NCI-H1092 treated with DMSO at 0.1 percent for 48 hours (cell line): Measurements from ENCODE around the gene PRKG1.
"Not testable (repeated sequence)": the region's sequence is repeated elsewhere in the genome, so short reads cannot be mapped to it uniquely, and the experiment has no call there.

ENCODE experiments used
- DNase-seq: peaks from one replicate; lab custom pipeline; 2025; lab: John Stamatoyannopoulos, UW

PRKG1 gene

GRCh38 chr10:51321980-51322379, 247.7 kb downstream of the PRKG1 start:
- no peak for DNase-seq

DNA sequence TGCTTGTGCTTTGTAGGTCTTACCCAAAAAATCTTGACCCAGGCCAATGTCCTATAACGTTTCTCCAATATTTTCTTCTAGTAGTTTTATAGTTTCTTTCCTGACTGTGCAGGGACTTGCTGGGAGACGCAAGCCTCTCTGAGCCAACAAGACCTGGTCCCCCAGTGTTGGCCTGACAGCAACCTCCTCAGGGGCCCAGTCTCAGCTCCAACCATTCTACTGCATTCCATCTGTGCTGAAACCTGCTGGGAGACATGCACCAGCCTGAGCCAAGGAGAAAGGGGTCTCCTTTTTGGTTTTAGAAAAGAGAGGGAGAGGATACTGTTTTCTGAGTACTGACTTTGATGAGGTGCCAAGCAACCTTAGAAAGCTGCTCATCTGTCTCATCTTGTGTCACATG, 251.4 kb downstream of the PRKG1 start:
- DNase-seq: no peak

DNA sequence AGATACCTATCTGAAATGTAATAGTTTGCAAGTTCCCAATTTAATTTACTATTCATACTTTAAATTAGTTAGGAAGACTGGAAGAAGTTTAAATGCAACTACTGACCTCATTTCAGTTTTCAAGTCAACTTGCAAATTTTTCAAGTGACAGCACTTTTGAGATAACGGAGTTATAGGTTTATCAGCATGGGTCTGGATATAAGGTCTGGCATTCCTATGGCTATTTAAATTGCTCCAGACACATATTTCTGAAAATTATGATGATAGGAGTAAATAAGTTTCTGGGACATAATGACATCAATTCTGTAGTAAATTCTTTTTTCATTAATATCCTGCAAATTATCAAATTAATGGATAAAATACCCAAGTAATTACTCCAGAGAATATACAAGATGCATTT, 251.9 kb downstream of the PRKG1 start:
- no peak for DNase-seq

- no peak for DNase-seq
These were observed 253.1 kb downstream of the PRKG1 start for GRCh38 chr10:51327432-51327831.

DNA sequence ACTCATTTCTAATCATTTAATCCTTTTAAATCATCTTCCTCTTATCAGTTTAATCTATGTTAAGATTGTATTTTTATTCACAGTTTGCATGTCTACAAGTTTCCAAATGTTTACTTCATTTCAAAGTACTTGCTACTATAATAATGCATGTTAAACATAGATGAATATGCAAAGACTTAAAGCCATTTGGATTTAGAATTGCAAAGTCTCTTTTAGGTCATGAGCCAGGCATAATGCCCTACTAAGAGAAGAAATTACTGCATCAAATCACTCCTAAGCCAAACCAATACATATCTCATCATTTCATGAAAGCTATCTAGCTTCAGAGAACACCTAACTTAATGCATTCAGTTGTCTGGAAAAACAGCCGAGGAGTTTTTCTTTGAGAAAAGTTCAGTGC, 266.1 kb downstream of the PRKG1 start:
- no peak for DNase-seq

DNA sequence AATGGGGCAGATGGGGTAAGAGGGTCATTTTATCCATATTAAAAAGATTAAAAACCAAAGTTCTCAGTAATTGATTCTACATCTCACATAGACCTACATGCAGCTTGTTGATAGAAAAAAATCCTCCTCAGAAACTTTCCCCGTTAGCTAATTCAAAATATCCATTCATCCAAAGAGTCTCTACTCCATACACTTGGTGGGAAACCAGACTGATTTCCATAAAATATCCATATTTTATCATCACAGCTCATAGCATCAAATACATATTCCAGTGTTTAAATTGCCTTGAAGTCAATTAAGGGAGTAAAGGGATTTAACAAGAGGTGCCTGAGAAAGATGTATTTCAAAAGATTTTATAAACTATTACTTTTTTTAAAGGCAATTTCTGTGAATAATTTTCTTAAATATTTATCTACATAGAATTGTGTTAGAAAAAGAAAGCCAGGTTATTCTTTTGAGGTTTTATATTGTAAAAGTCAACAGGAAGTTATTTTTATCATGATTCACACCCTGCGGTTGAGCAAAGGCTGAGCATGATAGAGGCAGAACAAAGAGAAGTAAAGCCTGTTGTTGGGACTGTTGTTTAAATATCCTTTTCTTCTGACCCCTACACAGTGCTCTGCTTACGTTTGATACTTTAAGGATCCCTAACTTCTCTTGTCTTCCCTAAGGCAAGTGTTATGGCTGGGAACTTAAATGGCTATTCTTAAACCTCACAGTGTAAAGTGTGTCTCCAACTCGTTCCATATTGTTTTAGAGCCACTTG, 266.7 kb downstream of the PRKG1 start:
- no peak for DNase-seq

GRCh38 chr10:51341745-51342144, 267.5 kb downstream of the PRKG1 start:
- DNase-seq: not testable (repeated sequence)

- no peak for DNase-seq
These were observed 268.1 kb downstream of the PRKG1 start for GRCh38 chr10:51342381-51342780.

- DNase-seq: no peak
These were observed 269.1 kb downstream of the PRKG1 start for GRCh38 chr10:51343391-51343790.

DNA sequence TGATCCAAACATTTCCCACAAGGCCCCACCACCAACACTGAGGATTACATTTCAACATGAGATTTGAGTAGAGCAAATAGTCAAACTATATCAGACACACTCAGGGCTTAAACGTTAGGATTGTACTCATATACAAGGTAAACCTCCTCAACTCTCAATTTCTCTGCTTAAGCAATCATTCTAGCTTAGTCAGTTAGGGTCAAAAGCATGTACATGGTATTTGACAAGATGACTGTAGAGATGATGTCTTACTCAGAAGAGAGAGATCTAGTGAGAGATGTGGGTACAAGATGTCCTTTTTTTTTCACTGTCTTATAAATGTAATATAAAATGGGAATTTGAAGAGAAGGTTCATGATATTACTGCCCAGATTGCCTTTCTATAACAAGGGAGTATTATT, 270.1 kb downstream of the PRKG1 start:
- DNase-seq: no peak

DNA sequence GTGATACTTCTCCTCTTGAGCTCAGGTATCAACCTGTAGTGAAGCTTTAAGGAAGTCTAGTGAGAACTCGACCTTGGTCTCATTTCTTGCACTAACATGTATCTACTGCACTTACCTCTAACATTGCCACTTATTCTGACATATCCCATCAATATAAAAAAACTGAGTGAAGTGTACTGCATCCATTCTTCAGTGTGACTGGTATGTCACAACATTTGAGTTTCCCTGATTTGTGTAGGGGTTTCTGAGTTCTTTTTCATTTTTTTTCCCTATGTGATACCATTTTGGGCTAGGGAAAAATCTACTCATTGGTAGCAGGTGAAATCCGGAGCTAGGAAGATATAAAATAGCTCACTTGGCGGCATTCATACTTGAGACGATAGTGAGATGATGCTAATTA, 274.3 kb downstream of the PRKG1 start:
- DNase-seq: no peak

DNA sequence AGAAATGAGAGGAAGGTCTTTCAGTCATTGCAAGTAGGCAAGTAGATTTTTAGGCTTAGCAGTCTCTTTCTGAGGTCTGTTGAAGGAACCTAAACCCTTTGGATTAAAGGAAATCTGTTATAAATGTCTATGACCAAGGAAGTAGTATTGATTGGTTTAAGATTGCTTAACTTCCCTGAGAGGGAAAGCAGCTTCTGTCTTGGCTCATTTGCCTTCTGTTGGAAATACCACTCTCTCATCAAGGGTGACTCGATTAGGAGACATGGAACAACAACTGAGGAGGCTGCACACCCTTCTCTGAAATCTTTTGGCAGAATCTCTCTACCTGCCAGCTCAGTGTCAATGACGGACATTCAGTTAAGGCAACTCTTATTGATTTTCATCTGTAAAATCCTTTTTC, 282.9 kb downstream of the PRKG1 start:
- no peak for DNase-seq

DNA sequence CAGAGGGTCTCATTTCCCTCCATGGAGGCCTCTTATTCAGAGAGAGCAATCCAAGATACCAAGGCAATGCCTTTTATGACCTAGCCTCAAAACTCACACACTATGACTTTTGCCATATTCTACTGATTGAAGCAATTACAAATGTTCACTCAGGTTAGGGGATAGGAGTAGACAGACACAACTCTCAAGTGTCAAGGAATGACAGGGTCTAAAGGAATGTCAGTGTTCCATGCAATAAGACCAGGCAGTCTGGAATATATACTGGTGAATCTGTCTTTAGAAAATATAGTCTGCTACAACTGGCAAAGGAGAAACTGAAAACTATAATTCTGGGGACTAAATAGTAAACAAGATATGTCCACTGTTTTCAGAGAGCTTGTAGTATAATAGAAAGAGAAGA, 283.9 kb downstream of the PRKG1 start:
- DNase-seq: no peak

DNA sequence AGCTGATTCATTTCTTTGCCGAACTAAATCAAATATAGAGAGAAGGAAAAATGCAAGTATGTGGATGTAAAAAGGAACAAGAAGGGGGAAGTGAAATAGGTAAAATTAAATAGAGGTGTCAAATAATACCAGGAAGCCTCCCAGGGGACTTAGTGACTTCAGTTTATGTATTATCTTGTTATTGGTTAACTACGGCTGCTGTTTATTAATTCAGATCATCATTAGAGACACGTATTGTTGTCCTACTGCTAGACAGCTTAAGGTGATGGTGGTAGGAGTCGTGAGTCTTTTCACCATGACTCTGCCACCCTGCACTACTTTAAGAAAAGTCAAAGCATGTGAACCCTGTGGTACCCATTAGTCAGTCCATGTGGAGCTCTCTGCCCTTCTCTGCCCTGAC, 289.1 kb downstream of the PRKG1 start:
- DNase-seq: no peak

- no peak for DNase-seq
These were observed 290.4 kb downstream of the PRKG1 start for GRCh38 chr10:51364674-51365073.

DNA sequence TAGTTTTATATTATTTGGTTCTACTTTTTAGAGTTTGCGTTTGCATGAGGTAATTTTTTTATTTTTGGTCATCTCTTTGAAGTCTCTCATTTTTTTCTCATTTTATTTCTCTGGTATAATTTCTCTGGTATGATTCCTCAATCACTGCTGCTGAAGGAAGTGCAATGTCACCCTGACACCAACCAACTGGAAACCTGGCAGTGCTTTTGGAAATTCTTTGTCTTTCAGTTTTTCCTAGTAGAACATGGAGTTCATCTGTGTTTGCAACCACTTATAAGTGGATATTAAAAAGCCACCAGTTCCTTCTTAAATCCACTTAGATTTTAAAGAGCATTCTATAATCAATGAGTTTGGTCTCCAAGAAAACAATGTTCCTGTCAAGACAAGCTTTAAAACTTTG, 291.8 kb downstream of the PRKG1 start:
- DNase-seq: no peak

GRCh38 chr10:51367127-51367526, 292.8 kb downstream of the PRKG1 start:
- DNase-seq: no peak

GRCh38 chr10:51367694-51368093, 293.4 kb downstream of the PRKG1 start:
- DNase-seq: no peak

- no peak for DNase-seq
These were observed 294.7 kb downstream of the PRKG1 start for GRCh38 chr10:51368943-51369342.

- DNase-seq: no peak
These were observed 295.6 kb downstream of the PRKG1 start for GRCh38 chr10:51369903-51370302.

DNA sequence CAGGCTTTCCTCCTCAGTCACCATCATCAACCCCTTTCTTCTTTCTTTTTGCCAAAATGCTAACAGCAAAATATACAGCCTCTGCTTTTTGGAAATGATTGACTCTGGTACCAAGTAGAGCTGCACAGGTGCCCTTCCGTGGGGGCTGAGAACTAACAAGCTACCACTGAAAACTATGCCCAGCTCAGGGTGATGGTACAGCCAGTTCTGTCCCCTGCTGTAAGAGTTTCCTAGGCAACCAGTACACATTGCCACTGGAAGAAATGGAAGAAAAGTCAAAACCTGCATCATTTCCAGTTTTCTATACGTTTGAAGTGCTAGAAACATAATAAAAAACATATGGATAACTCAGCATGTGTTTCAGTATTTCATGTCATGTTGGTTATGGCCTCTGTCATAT, 297.5 kb downstream of the PRKG1 start:
- no peak for DNase-seq

DNA sequence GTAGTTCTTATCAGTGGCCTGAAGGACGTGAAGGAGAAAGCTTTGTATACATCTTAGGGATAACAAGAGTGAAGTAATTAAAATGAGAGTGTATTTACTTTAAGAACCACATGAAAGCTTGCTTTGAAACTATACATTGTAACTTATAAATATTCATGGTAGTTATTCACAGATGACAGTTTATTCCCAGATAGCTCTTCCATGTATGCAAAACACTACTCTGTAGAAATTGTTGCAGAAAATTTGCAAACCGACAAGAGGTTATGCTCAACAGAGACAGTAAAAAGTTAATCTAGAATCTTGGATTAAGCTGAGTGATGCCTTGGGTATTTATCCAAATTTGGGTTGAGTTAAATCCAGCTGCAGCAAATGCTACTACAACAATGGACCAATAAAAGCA, 301.5 kb downstream of the PRKG1 start:
- no peak for DNase-seq

- no peak for DNase-seq
These were observed 303.0 kb downstream of the PRKG1 start for GRCh38 chr10:51377070-51377931.
